Measurements from ENCODE around the gene PCIF1. TPM values are rescaled to one million over a fixed set of nuclear protein-coding genes. Genes with fewer than 3 reads are reported as not detected.

The PCIF1 gene
- total and polyA plus RNA-seq, 9 of the 15 experiments (the other 6 are each of a cell fraction or from before 2014, with no cell fraction given), result 5.8 to 29.4 (median 11.3) TPM

DNA sequence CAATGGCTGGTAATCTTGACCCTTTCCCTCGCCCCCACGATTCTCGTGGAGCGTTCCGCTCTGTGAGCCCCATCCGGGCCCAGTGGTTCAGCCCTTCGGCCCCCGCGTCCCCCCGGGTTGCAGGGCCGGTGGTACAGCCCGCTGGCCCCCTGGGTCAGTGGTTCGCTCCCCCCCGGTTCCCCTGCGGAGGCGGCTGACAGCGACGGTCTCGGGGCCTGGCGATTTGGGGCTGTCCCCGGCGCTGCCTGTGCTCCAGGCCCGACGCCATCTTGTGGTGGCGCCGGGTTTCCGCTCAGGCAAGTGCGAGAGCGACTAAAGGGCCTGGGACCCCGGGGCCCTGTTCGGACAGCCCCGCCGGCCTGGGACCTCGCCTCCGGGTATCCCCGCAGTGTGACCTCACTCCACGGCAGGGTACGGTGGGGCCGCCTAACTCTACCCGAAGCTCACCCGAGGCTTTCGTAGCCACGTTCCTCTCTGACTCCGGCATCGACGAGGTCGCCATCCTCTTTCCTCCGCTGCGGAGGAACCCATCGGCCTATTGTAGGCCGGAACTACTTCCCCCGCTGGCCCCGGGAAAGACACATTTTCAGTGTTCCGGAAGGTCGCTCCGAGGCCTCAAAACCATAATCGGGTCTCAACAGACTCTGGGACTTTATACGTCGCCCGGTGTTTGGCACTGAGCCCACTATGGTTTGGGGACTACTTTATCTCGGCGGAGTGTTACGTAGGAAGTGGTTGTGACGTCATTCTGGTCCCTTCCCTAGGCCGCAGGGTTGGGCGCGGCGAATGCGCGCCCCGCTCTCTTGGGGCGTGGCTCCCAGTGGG is 37.4 kb downstream of the PCIF1 start, which contains the start of gene ZNF335 (continued):
- TF ChIP-seq, protein P1, sequence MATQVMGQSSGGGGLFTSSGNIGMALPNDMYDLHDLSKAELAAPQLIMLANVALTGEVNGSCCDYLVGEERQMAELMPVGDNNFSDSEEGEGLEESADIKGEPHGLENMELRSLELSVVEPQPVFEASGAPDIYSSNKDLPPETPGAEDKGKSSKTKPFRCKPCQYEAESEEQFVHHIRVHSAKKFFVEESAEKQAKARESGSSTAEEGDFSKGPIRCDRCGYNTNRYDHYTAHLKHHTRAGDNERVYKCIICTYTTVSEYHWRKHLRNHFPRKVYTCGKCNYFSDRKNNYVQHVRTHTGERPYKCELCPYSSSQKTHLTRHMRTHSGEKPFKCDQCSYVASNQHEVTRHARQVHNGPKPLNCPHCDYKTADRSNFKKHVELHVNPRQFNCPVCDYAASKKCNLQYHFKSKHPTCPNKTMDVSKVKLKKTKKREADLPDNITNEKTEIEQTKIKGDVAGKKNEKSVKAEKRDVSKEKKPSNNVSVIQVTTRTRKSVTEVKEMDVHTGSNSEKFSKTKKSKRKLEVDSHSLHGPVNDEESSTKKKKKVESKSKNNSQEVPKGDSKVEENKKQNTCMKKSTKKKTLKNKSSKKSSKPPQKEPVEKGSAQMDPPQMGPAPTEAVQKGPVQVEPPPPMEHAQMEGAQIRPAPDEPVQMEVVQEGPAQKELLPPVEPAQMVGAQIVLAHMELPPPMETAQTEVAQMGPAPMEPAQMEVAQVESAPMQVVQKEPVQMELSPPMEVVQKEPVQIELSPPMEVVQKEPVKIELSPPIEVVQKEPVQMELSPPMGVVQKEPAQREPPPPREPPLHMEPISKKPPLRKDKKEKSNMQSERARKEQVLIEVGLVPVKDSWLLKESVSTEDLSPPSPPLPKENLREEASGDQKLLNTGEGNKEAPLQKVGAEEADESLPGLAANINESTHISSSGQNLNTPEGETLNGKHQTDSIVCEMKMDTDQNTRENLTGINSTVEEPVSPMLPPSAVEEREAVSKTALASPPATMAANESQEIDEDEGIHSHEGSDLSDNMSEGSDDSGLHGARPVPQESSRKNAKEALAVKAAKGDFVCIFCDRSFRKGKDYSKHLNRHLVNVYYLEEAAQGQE (IDR thresholded peaks at IDR 0.05; ENCODE audit: borderline replicate concordance), result no peak
- TF ChIP-seq, protein P1 (CRISPR knock-in tag; IDR thresholded peaks at IDR 0.05; ENCODE audit: low read depth), result peak; percentile 72
- TF ChIP-seq ZNF75A (CRISPR knock-in tag; IDR thresholded peaks at IDR 0.05) (no peak), ZNF165 (CRISPR knock-in tag; IDR thresholded peaks at IDR 0.05; ENCODE audit: borderline replicate concordance) (no peak), SUPT5H (IDR thresholded peaks at IDR 0.05) (no peak; the same call in none of the 2 replicates), NFRKB (IDR thresholded peaks at IDR 0.05; ENCODE audit: low read depth) (peak; percentile 99), KLF13 (tag; IDR thresholded peaks at IDR 0.05; ENCODE audit: borderline replicate concordance, low read depth) (peak; percentile 62; the same call in 1 of the 2 replicates), ZNF77 (CRISPR knock-in tag; IDR thresholded peaks at IDR 0.05) (no peak), GTF2F1 (IDR thresholded peaks at IDR 0.05; ENCODE audit: low read depth, low read length) (0 out of 2 replicates have a peak, but pooled peaks have one; percentile 62), NFATC3 (IDR thresholded peaks at IDR 0.05) (no peak), RB1 (IDR thresholded peaks at IDR 0.05; ENCODE audit: low read depth) (peak; percentile 84), NFE2 (IDR thresholded peaks at IDR 0.05; ENCODE audit: low read depth) (peak; percentile 94)
- TF ChIP-seq, protein P2, sequence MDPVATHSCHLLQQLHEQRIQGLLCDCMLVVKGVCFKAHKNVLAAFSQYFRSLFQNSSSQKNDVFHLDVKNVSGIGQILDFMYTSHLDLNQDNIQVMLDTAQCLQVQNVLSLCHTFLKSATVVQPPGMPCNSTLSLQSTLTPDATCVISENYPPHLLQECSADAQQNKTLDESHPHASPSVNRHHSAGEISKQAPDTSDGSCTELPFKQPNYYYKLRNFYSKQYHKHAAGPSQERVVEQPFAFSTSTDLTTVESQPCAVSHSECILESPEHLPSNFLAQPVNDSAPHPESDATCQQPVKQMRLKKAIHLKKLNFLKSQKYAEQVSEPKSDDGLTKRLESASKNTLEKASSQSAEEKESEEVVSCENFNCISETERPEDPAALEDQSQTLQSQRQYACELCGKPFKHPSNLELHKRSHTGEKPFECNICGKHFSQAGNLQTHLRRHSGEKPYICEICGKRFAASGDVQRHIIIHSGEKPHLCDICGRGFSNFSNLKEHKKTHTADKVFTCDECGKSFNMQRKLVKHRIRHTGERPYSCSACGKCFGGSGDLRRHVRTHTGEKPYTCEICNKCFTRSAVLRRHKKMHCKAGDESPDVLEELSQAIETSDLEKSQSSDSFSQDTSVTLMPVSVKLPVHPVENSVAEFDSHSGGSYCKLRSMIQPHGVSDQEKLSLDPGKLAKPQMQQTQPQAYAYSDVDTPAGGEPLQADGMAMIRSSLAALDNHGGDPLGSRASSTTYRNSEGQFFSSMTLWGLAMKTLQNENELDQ (CRISPR knock-in tag; IDR thresholded peaks at IDR 0.05; ENCODE audit: borderline replicate concordance), result 0 out of 2 replicates have a peak, but pooled peaks have one; percentile 5
- TF ChIP-seq, protein P3, sequence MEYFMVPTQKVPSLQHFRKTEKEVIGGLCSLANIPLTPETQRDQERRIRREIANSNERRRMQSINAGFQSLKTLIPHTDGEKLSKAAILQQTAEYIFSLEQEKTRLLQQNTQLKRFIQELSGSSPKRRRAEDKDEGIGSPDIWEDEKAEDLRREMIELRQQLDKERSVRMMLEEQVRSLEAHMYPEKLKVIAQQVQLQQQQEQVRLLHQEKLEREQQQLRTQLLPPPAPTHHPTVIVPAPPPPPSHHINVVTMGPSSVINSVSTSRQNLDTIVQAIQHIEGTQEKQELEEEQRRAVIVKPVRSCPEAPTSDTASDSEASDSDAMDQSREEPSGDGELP (CRISPR knock-in tag; IDR thresholded peaks at IDR 0.05; ENCODE audit: borderline replicate concordance), result peak; percentile 75; the same call in 1 of the 2 replicates

All from K562 (cell line).